Motor neuron (in vitro differentiated cells): ENCODE data around the gene ABHD11. TPM values are rescaled to one million over a fixed set of nuclear protein-coding genes. Genes with fewer than 3 reads are reported as not detected.
A peak's percentile ranks its signal among the peaks of the same experiment; 100 is the strongest.

Experiments
- ATAC-seq, 8 experiments: fragments of 200-7000 bp; cut with Tn5 transposase; replicated peaks in 6 of 8; 2 replicates each; pipeline ENCODE4 v1.8.0; 2021; ENCODE audit warnings: mild to moderate bottlenecking in 8 of 8, moderate library complexity in 8 of 8
- H3K27ac ChIP-seq, 2 donors: fragments of 250-450 bp; sonication (Bioruptor Pico); 2 replicates each; pipeline ENCODE4 v1.9.0; 2021; ENCODE audit warnings: antibody characterized with exemption in 2 of 2, mild to moderate bottlenecking in 2 of 2, moderate library complexity in 1 of 2
- H3K4me1 ChIP-seq, 2 donors: fragments of 250-450 bp; sonication (Bioruptor Pico); replicated peaks in 1 of 2; 2 replicates each; pipeline ENCODE4 v1.6.1; 2021; ENCODE audit warnings: antibody characterized with exemption in 2 of 2, mild to moderate bottlenecking in 2 of 2, moderate library complexity in 1 of 2
- H3K4me3 ChIP-seq, 5 donors: fragments of 250-450 bp; sonication (Bioruptor Pico); 2 replicates each; pipeline ENCODE4 v1.9.0; 2021; ENCODE audit warnings: antibody characterized with exemption in 5 of 5, mild to moderate bottlenecking in 5 of 5, moderate library complexity in 4 of 5
- WGBS, 10 experiments: fragments of 450-650 bp; shearing (Covaris generic); methylation state at CpG; one replicate each; pipeline ENCODE4 v1.0.0; 2022; 5-methylcytosine and 5-hydroxymethylcytosine counted together
- in situ Hi-C, 9 experiments: fragments of 400-800 bp; cut with MboI; loops; one replicate each; pipeline ENCODE4 v1.15.0; 2021; ENCODE audit warnings: low sequenced_read_pairs in 9 of 9, low pct_unique_long_range_greater_than_20kb in 2 of 9; ENCODE audit not compliant: unreplicated experiment in 9 of 9
- total RNA-seq, 8 experiments: library from RNA; unstranded; fragments of 300-600 nt; gene quantifications; 2 replicates each; pipeline versions ENCODE4 v1.2.3 to v1.2.4, GENCODE V29; 2022

Gene ABHD11
- total RNA-seq, 8 experiments from 2014 or later = 6.4 to 22.0 (median 13.3) TPM

GRCh38 chr7:73740212-73740611 lies 1.6 kb upstream of the ABHD11 start:
- WGBS, 10 experiments = 60 to 100% (median 82%) methylated on average over 1 to 6 of the region's 7 CpGs; no CpG with 5 or more reads in 2 of the 10 experiments
- ATAC-seq = no peak
- no peak overlapping the region for H3K27ac ChIP-seq
- H3K4me3 ChIP-seq = no peak overlapping the region
- peaks cover 22 to 29% of the 10 kb centered on the region in 2 donors for H3K4me1 ChIP-seq
- in situ Hi-C loops = no loop called here

GRCh38 chr7:73739387-73739767 lies 775 bp upstream of the ABHD11 start:
- no peak for ATAC-seq
- 31 to 89% (median 69%) methylated on average over 3 to 9 of the region's 13 CpGs; no CpG with 5 or more reads in 2 of the 10 experiments for WGBS, 10 experiments
- peak overlapping the region; percentile 54 to 66 (median 62) for H3K4me3 ChIP-seq
- peak overlapping the region; percentile 70 to 78 for H3K27ac ChIP-seq
- peaks cover 22 to 29% of the 10 kb centered on the region in 2 donors for H3K4me1 ChIP-seq
- in situ Hi-C loops = loop anchor here in 1 of 9 experiments (10.0 kb wide), 1 partner anchor 135 kb away; no protein-coding TSS in a partner anchor

- in situ Hi-C loops = loop anchor here in 1 of 9 experiments (10.0 kb wide), 1 partner anchor 133 kb away; no protein-coding TSS in a partner anchor
- Histone ChIP-seq H3K27ac (peak overlapping the region; percentile 17 to 40), H3K4me1 (peaks cover 19 to 25% of the 10 kb centered on the region in 2 donors), H3K4me3 (peak overlapping the region; percentile 54 to 66 (median 62))
- ATAC-seq = peak; percentile 6 to 18 (median 12)
- WGBS, 10 experiments = 0% methylated on average over 2 of the region's 24 CpGs; no CpG with 5 or more reads in 8 of the 10 experiments
Measured at GRCh38 chr7:73738220-73738611, 386 bp downstream of the ABHD11 start.

- ATAC-seq = no peak
- H3K4me1 ChIP-seq = peaks cover 14 to 19% of the 10 kb centered on the region in 2 donors
- 0 to 100% (median 60%) methylated on average over 1 to 6 of the region's 17 CpGs; no CpG with 5 or more reads in 5 of the 10 experiments for WGBS, 10 experiments
- H3K27ac ChIP-seq = no peak overlapping the region
- in situ Hi-C loops = loop anchor here in 1 of 9 experiments (10.0 kb wide), 1 partner anchor 133 kb away; no protein-coding TSS in a partner anchor
- peak overlapping the region; percentile 54 to 66 (median 62) for H3K4me3 ChIP-seq
Measured at GRCh38 chr7:73737491-73738219, 947 bp downstream of the ABHD11 start.

- in situ Hi-C loops = loop anchor here in 1 of 9 experiments (10.0 kb wide), 1 partner anchor 132 kb away; no protein-coding TSS in a partner anchor
- no peak for ATAC-seq
- Histone ChIP-seq H3K27ac (no peak overlapping the region), H3K4me3 (no peak overlapping the region), H3K4me1 (peaks cover 9 to 12% of the 10 kb centered on the region in 2 donors)
- WGBS, 10 experiments = 75 to 100% (median 100%) methylated on average over 1 to 10 of the region's 14 CpGs; no CpG with 5 or more reads in 6 of the 10 experiments
Measured at GRCh38 chr7:73736885-73737284, 1.7 kb downstream of the ABHD11 start.

GRCh38 chr7:73735528-73735905 lies 3.1 kb downstream of the ABHD11 start:
- Histone ChIP-seq H3K27ac (no peak overlapping the region), H3K4me3 (no peak overlapping the region), H3K4me1 (peaks cover 8 to 9% of the 10 kb centered on the region in 2 donors)
- WGBS, 10 experiments = 100% methylated on average over 1 of the region's 8 CpGs; no CpG with 5 or more reads in 8 of the 10 experiments
- ATAC-seq = no peak
- in situ Hi-C loops = loop anchor here in 1 of 9 experiments (10.0 kb wide), 1 partner anchor 131 kb away; no protein-coding TSS in a partner anchor

GRCh38 chr7:73734619-73735527 lies 3.7 kb downstream of the ABHD11 start:
- H3K4me3 ChIP-seq = no peak overlapping the region
- in situ Hi-C loops = loop anchor here in 1 of 9 experiments (10.0 kb wide), 1 partner anchor 130 kb away; no protein-coding TSS in a partner anchor
- 0 to 100% (median 40%) methylated on average over 1 to 6 of the region's 16 CpGs; no CpG with 5 or more reads in 1 of the 10 experiments for WGBS, 10 experiments
- no peak overlapping the region for H3K27ac ChIP-seq
- ATAC-seq = peak in 6 of 8 experiments; percentile 2 to 52 (median 21)
- peaks cover 8 to 9% of the 10 kb centered on the region in 2 donors for H3K4me1 ChIP-seq

GRCh38 chr7:73732397-73732796 lies 6.2 kb downstream of the ABHD11 start:
- WGBS, 10 experiments = 50 to 88% (median 80%) methylated on average over 1 to 2 of the region's 2 CpGs; no CpG with 5 or more reads in 5 of the 10 experiments
- in situ Hi-C loops = loop anchor here in 1 of 9 experiments (10.0 kb wide), 1 partner anchor 128 kb away; no protein-coding TSS in a partner anchor

GRCh38 chr7:73730485-73730884 lies 8.1 kb downstream of the ABHD11 start:
- WGBS, 10 experiments = 0 to 54% (median 29%) methylated on average over 1 to 2 of the region's 3 CpGs; no CpG with 5 or more reads in 2 of the 10 experiments
- in situ Hi-C loops = loop anchor here in 1 of 9 experiments (10.0 kb wide), 1 partner anchor 126 kb away; no protein-coding TSS in a partner anchor
- no peak overlapping the region for H3K4me3 ChIP-seq
- H3K27ac ChIP-seq = no peak overlapping the region
- H3K4me1 ChIP-seq = no peaks in the 10 kb centered on the region
- ATAC-seq = no peak

More at GRCh38 chr7:73732397-73732796, 6.2 kb downstream of the ABHD11 start:
- Histone ChIP-seq H3K27ac (no peak overlapping the region), H3K4me3 (no peak overlapping the region), H3K4me1 (peaks cover 0 to under 1% of the 10 kb centered on the region in 2 donors)
- no peak for ATAC-seq

GRCh38 chr7:73728551-73728950 lies 10.1 kb downstream of the ABHD11 start:
- ATAC-seq = no peak
- H3K4me1 ChIP-seq = no peaks in the 10 kb centered on the region
- in situ Hi-C loops = loop anchor here in 3 of 9 experiments (10.0 kb wide), 1 partner anchor 124 kb away; no protein-coding TSS in a partner anchor
- WGBS, 10 experiments = 25 to 100% (median 57%) methylated on average over 1 to 4 of the region's 5 CpGs; no CpG with 5 or more reads in 1 of the 10 experiments
- no peak overlapping the region for H3K27ac ChIP-seq
- no peak overlapping the region for H3K4me3 ChIP-seq

- 40 to 92% (median 61%) methylated on average over 2 to 3 of the region's 3 CpGs; no CpG with 5 or more reads in 1 of the 10 experiments for WGBS, 10 experiments
- no peak overlapping the region for H3K4me3 ChIP-seq
- in situ Hi-C loops = loop anchor here in 3 of 9 experiments (10.0 kb wide), 1 partner anchor 123 kb away; no protein-coding TSS in a partner anchor
Measured at GRCh38 chr7:73727952-73728351, 10.7 kb downstream of the ABHD11 start.

GRCh38 chr7:73726083-73726466 lies 12.5 kb downstream of the ABHD11 start:
- Histone ChIP-seq H3K4me1 (no peaks in the 10 kb centered on the region), H3K27ac (no peak overlapping the region), H3K4me3 (no peak overlapping the region)
- ATAC-seq = peak; percentile 12 to 54 (median 44)
- in situ Hi-C loops = loop anchor here in 3 of 9 experiments (10.0 kb wide), 1 partner anchor 121 kb away; no protein-coding TSS in a partner anchor
- WGBS, 10 experiments = 17% methylated on average over 1 of the region's 1 CpG; no CpG with 5 or more reads in 9 of the 10 experiments

More at GRCh38 chr7:73727952-73728351, 10.7 kb downstream of the ABHD11 start:
- Histone ChIP-seq H3K27ac (no peak overlapping the region), H3K4me1 (no peaks in the 10 kb centered on the region)
- ATAC-seq = peak in 1 of 8 experiments; percentile 8
